Naive B cell (primary cell): ENCODE measurements around the gene THEMIS. TPM values are rescaled to one million over a fixed set of nuclear protein-coding genes. Genes with fewer than 3 reads are reported as not detected.

ENCODE experiments used
- ATAC-seq, 2 donors: fragments of 150-1000 bp; cut with Tn5 transposase; 2 replicates each; pipeline ENCODE4 v1.10.0; 2021; ENCODE audit warnings: low read depth in 2 of 2, mild to moderate bottlenecking in 2 of 2, moderate library complexity in 2 of 2
- DNase-seq: peaks from one replicate; pipeline ENCODE4 v3.0.0; 2022
- H3K27ac Mint-ChIP-seq, 6 donors: one replicate each; pipeline ENCODE4 v1.8.0; 2020 to 2022; ENCODE audit warnings: mild to moderate bottlenecking in 6 of 6, mixed read lengths in 6 of 6, moderate library complexity in 5 of 6, inconsistent platforms in 2 of 6
- H3K27me3 Mint-ChIP-seq, 3 donors: one replicate each; pipeline ENCODE4 v1.8.0; 2021 to 2022; ENCODE audit warnings: mixed read lengths in 3 of 3, mild to moderate bottlenecking in 1 of 3
- H3K36me3 Mint-ChIP-seq, 2 donors: one replicate each; pipeline ENCODE4 v1.8.0; 2020 to 2022; ENCODE audit warnings: mixed read lengths in 2 of 2, inconsistent platforms in 1 of 2, mild to moderate bottlenecking in 1 of 2
- H3K4me1 Mint-ChIP-seq, 3 donors: one replicate each; pipeline ENCODE4 v1.8.0; 2020 to 2022; ENCODE audit warnings: mixed read lengths in 3 of 3, inconsistent platforms in 1 of 3, mild to moderate bottlenecking in 1 of 3, moderate library complexity in 1 of 3
- H3K4me3 Mint-ChIP-seq, 8 donors: one replicate each; pipeline ENCODE4 v1.8.0; 2020 to 2022; ENCODE audit warnings: mild to moderate bottlenecking in 8 of 8, mixed read lengths in 8 of 8, moderate library complexity in 8 of 8, inconsistent platforms in 2 of 8
- H3K9me3 Mint-ChIP-seq, 7 donors: one replicate each; pipeline ENCODE4 v1.8.0; 2020 to 2022; ENCODE audit warnings: mixed read lengths in 7 of 7, mild to moderate bottlenecking in 5 of 7, inconsistent platforms in 2 of 7, moderate library complexity in 1 of 7
- polyA plus RNA-seq, 6 donors: library from polyadenylated mRNA; unstranded; fragments of 300-500 nt; fragmentation: Illumina TruSeq; gene quantifications; one replicate each; pipeline ENCODE4 v1.2.3, GENCODE V29; 2021; ENCODE audit warnings: low read depth in 6 of 6

The THEMIS gene
- polyA plus RNA-seq, 6 donors from 2014 or later, result 0.18 to 0.47 (median 0.22) TPM; not detected in 1

GRCh38 chr6:127749095-127749494 lies 151.8 kb downstream of the THEMIS start:
- H3K9me3 Mint-ChIP-seq, result no peaks in the 10 kb centered on the region
- H3K4me3 Mint-ChIP-seq, result no peak overlapping the region
- no peaks in the 10 kb centered on the region for H3K27me3 Mint-ChIP-seq
- no peaks in the 10 kb centered on the region for H3K4me1 Mint-ChIP-seq
- ATAC-seq, result no peak
- no peaks in the 10 kb centered on the region for H3K36me3 Mint-ChIP-seq
- H3K27ac Mint-ChIP-seq, result no peak overlapping the region
- DNase-seq, result no peak

GRCh38 chr6:127748290-127748689 lies 152.6 kb downstream of the THEMIS start:
- H3K4me1 Mint-ChIP-seq, result no peaks in the 10 kb centered on the region
- H3K27me3 Mint-ChIP-seq, result peaks cover 0 to 2% (median 0%) of the 10 kb centered on the region in 3 donors
- no peak overlapping the region for H3K27ac Mint-ChIP-seq
- DNase-seq (no peak), ATAC-seq (no peak)
- H3K9me3 Mint-ChIP-seq, result no peaks in the 10 kb centered on the region
- no peak overlapping the region for H3K4me3 Mint-ChIP-seq
- H3K36me3 Mint-ChIP-seq, result no peaks in the 10 kb centered on the region

GRCh38 chr6:127738423-127738822 lies 162.4 kb downstream of the THEMIS start:
- Mint-ChIP-seq H3K4me1 (no peaks in the 10 kb centered on the region), H3K36me3 (no peaks in the 10 kb centered on the region), H3K27ac (no peak overlapping the region), H3K9me3 (no peaks in the 10 kb centered on the region), H3K27me3 (peaks cover 12 to 22% (median 16%) of the 10 kb centered on the region in 3 donors), H3K4me3 (no peak overlapping the region)
- ATAC-seq (no peak), DNase-seq (no peak)

GRCh38 chr6:127737768-127738167 lies 163.1 kb downstream of the THEMIS start:
- H3K27me3 Mint-ChIP-seq, result peaks cover 12 to 22% (median 12%) of the 10 kb centered on the region in 3 donors
- H3K4me1 Mint-ChIP-seq, result no peaks in the 10 kb centered on the region
- H3K4me3 Mint-ChIP-seq, result no peak overlapping the region
- H3K36me3 Mint-ChIP-seq, result no peaks in the 10 kb centered on the region
- H3K27ac Mint-ChIP-seq, result no peak overlapping the region
- DNase-seq (no peak), ATAC-seq (no peak)
- H3K9me3 Mint-ChIP-seq, result no peaks in the 10 kb centered on the region

GRCh38 chr6:127737009-127737486 lies 163.8 kb downstream of the THEMIS start:
- H3K4me1 Mint-ChIP-seq, result no peaks in the 10 kb centered on the region
- H3K4me3 Mint-ChIP-seq, result no peak overlapping the region
- ATAC-seq, result peak; percentile 46 to 63
- no peaks in the 10 kb centered on the region for H3K9me3 Mint-ChIP-seq
- DNase-seq, result peak; percentile 17
- peaks cover 12 to 22% (median 12%) of the 10 kb centered on the region in 3 donors for H3K27me3 Mint-ChIP-seq
- H3K27ac Mint-ChIP-seq, result no peak overlapping the region
- no peaks in the 10 kb centered on the region for H3K36me3 Mint-ChIP-seq

GRCh38 chr6:127732927-127733326 lies 167.9 kb downstream of the THEMIS start:
- Mint-ChIP-seq H3K4me3 (no peak overlapping the region), H3K27me3 (peaks cover 7 to 14% (median 12%) of the 10 kb centered on the region in 3 donors), H3K9me3 (no peaks in the 10 kb centered on the region), H3K27ac (no peak overlapping the region), H3K36me3 (no peaks in the 10 kb centered on the region), H3K4me1 (no peaks in the 10 kb centered on the region)
- DNase-seq, result no peak
- no peak for ATAC-seq

GRCh38 chr6:127727260-127727953 lies 173.5 kb downstream of the THEMIS start:
- no peaks in the 10 kb centered on the region for H3K9me3 Mint-ChIP-seq
- H3K4me3 Mint-ChIP-seq, result no peak overlapping the region
- H3K27me3 Mint-ChIP-seq, result peaks cover 4 to 17% (median 17%) of the 10 kb centered on the region in 3 donors

GRCh38 chr6:127725821-127726220 lies 175.0 kb downstream of the THEMIS start:
- H3K4me3 Mint-ChIP-seq, result no peak overlapping the region
- peaks cover 4 to 17% (median 17%) of the 10 kb centered on the region in 3 donors for H3K27me3 Mint-ChIP-seq
- ATAC-seq, result no peak
- no peak for DNase-seq
- H3K27ac Mint-ChIP-seq, result no peak overlapping the region
- no peaks in the 10 kb centered on the region for H3K36me3 Mint-ChIP-seq
- no peaks in the 10 kb centered on the region for H3K9me3 Mint-ChIP-seq
- no peaks in the 10 kb centered on the region for H3K4me1 Mint-ChIP-seq

More at GRCh38 chr6:127727260-127727953, 173.5 kb downstream of the THEMIS start:
- Mint-ChIP-seq H3K36me3 (no peaks in the 10 kb centered on the region), H3K4me1 (no peaks in the 10 kb centered on the region), H3K27ac (no peak overlapping the region)
- ATAC-seq (no peak), DNase-seq (no peak)

- Mint-ChIP-seq H3K27ac (no peak overlapping the region), H3K9me3 (peaks cover 0 to 3% (median 0%) of the 10 kb centered on the region in 7 donors), H3K4me1 (no peaks in the 10 kb centered on the region), H3K36me3 (no peaks in the 10 kb centered on the region), H3K4me3 (no peak overlapping the region), H3K27me3 (peaks cover 0 to 14% (median 7%) of the 10 kb centered on the region in 3 donors)
- no peak for DNase-seq
- no peak for ATAC-seq
These were observed 182.2 kb downstream of the THEMIS start for GRCh38 chr6:127718694-127719093.

- no peaks in the 10 kb centered on the region for H3K36me3 Mint-ChIP-seq
- DNase-seq, result no peak
These were observed 183.5 kb downstream of the THEMIS start for GRCh38 chr6:127717384-127717783.

GRCh38 chr6:127716465-127716864 lies 184.4 kb downstream of the THEMIS start:
- Mint-ChIP-seq H3K36me3 (no peaks in the 10 kb centered on the region), H3K27ac (no peak overlapping the region), H3K4me1 (no peaks in the 10 kb centered on the region), H3K4me3 (no peak overlapping the region), H3K9me3 (peaks cover 0 to 3% (median 0%) of the 10 kb centered on the region in 7 donors), H3K27me3 (peaks cover 0 to 20% (median 7%) of the 10 kb centered on the region in 3 donors)
- ATAC-seq, result no peak
- DNase-seq, result no peak

More at GRCh38 chr6:127717384-127717783, 183.5 kb downstream of the THEMIS start:
- ATAC-seq, result no peak
- Mint-ChIP-seq H3K27ac (no peak overlapping the region), H3K4me3 (no peak overlapping the region), H3K9me3 (peaks cover 0 to 3% (median 0%) of the 10 kb centered on the region in 7 donors), H3K27me3 (peaks cover 0 to 20% (median 7%) of the 10 kb centered on the region in 3 donors), H3K4me1 (no peaks in the 10 kb centered on the region)

- H3K4me3 Mint-ChIP-seq, result no peak overlapping the region
- H3K27me3 Mint-ChIP-seq, result peaks cover 0 to 17% (median 11%) of the 10 kb centered on the region in 3 donors
- no peaks in the 10 kb centered on the region for H3K36me3 Mint-ChIP-seq
- ATAC-seq, result no peak
- no peaks in the 10 kb centered on the region for H3K4me1 Mint-ChIP-seq
- no peak overlapping the region for H3K27ac Mint-ChIP-seq
- H3K9me3 Mint-ChIP-seq, result no peaks in the 10 kb centered on the region
- DNase-seq, result no peak
These were observed 190.2 kb downstream of the THEMIS start for GRCh38 chr6:127710668-127711067.

GRCh38 chr6:127706216-127706615 lies 194.6 kb downstream of the THEMIS start:
- no peak for ATAC-seq
- H3K36me3 Mint-ChIP-seq, result no peaks in the 10 kb centered on the region
- no peak overlapping the region for H3K4me3 Mint-ChIP-seq
- peaks cover 0 to 18% (median 0%) of the 10 kb centered on the region in 3 donors for H3K27me3 Mint-ChIP-seq
- no peaks in the 10 kb centered on the region for H3K4me1 Mint-ChIP-seq
- H3K27ac Mint-ChIP-seq, result no peak overlapping the region
- peaks cover 0 to 2% (median 0%) of the 10 kb centered on the region in 7 donors for H3K9me3 Mint-ChIP-seq
- DNase-seq, result no peak

GRCh38 chr6:127695108-127695507 lies 205.8 kb downstream of the THEMIS start:
- H3K9me3 Mint-ChIP-seq, result peaks cover 0 to 3% (median 0%) of the 10 kb centered on the region in 7 donors
- ATAC-seq (no peak), DNase-seq (no peak)
- H3K4me1 Mint-ChIP-seq, result no peaks in the 10 kb centered on the region
- H3K27me3 Mint-ChIP-seq, result no peaks in the 10 kb centered on the region
- H3K4me3 Mint-ChIP-seq, result no peak overlapping the region
- H3K36me3 Mint-ChIP-seq, result no peaks in the 10 kb centered on the region
- H3K27ac Mint-ChIP-seq, result no peak overlapping the region
